SK-N-SH (cell line): ENCODE results near the gene KIR2DL3. TPM values are rescaled to one million over a fixed set of nuclear protein-coding genes. Genes with fewer than 3 reads are reported as not detected.
"Not testable (repeated sequence)": the region's sequence is repeated elsewhere in the genome, so short reads cannot be mapped to it uniquely, and the experiment has no call there.

Source experiments
- CTCF ChIA-PET: fragments of 300-600, 350-600 bp; formaldehyde crosslinking; extraction: SDS; loops from one replicate; lab custom pipeline; 2021; lab: Yijun Ruan, JAX
- POLR2A ChIA-PET: fragments of 350-600 bp; sonication (Branson Sonifier 250); formaldehyde crosslinking; extraction: SDS; loops from one replicate; lab custom pipeline; 2020; ENCODE audit warnings: antibody characterized with exemption, inconsistent platforms; lab: Yijun Ruan, JAX
- DNase-seq: peaks from one replicate; pipeline ENCODE4 v3.0.0; 2012
- H2AFZ ChIP-seq: fragments of 200-600 bp; sonication (generic); 2 replicates; pipeline ENCODE4 v1.8.1; 2016; ENCODE audit warnings: antibody characterized with exemption, mild to moderate bottlenecking, low read depth
- H3F3A ChIP-seq: fragments of 200-600 bp; sonication (generic); replicated peaks from 2 replicates; pipeline ENCODE3; 2016; ENCODE audit warnings: antibody characterized with exemption, mild to moderate bottlenecking; ENCODE audit not compliant: insufficient read depth
- H3K27ac ChIP-seq, 2 experiments: fragments of 200-500 bp in 1 of 2; fragments of 200-600 bp in 1 of 2; sonication (Bioruptor generic) in 1 of 2; sonication (generic), shearing (Covaris generic) in 1 of 2; 2 replicates each; pipeline versions ENCODE4 v1.5.1 to v1.6.1; 2014 to 2016; ENCODE audit warnings: low read depth in 2 of 2, inconsistent platforms in 1 of 2, low read length in 1 of 2, mild to moderate bottlenecking in 1 of 2, mixed read lengths in 1 of 2
- H3K27me3 ChIP-seq: fragments of 200-600 bp; sonication (generic), shearing (Covaris generic); 2 replicates; pipeline ENCODE4 v1.6.1; 2016; ENCODE audit warnings: mixed run types; ENCODE audit not compliant: insufficient read depth
- H3K36me3 ChIP-seq, 2 experiments: fragments of 200-500 bp in 1 of 2; fragments of 200-600 bp in 1 of 2; sonication (Bioruptor generic) in 1 of 2; sonication (generic) in 1 of 2; replicated peaks in 1 of 2; 2 replicates each; pipeline versions ENCODE3 to v1.5.1; 2014 to 2016; ENCODE audit warnings: low read length in 1 of 2, mild to moderate bottlenecking in 1 of 2; ENCODE audit not compliant: insufficient read depth in 2 of 2, control insufficient read depth in 1 of 2
- H3K4me1 ChIP-seq, 2 experiments: fragments of 200-500 bp in 1 of 2; fragments of 200-600 bp in 1 of 2; sonication (Bioruptor generic) in 1 of 2; sonication (generic), shearing (Covaris generic) in 1 of 2; 2 replicates each; pipeline versions ENCODE4 v1.5.1 to v1.6.1; 2014 to 2016; ENCODE audit warnings: low read depth in 1 of 2, low read length in 1 of 2, mixed run types in 1 of 2; ENCODE audit not compliant: insufficient read depth in 2 of 2, control insufficient read depth in 1 of 2
- H3K4me2 ChIP-seq: fragments of 200-600 bp; sonication (generic), shearing (Covaris generic); 2 replicates; pipeline ENCODE4 v1.6.1; 2017; ENCODE audit warnings: mixed run types
- H3K4me3 ChIP-seq, 2 experiments: fragments of 200-500 bp in 1 of 2; fragments of 200-600 bp in 1 of 2; sonication (Bioruptor generic) in 1 of 2; sonication (generic), shearing (Covaris generic) in 1 of 2; 2 replicates each; pipeline versions ENCODE4 v1.5.1 to v1.8.1; 2014 to 2016; ENCODE audit warnings: low read depth in 2 of 2, inconsistent platforms in 1 of 2, low read length in 1 of 2, mild to moderate bottlenecking in 1 of 2, mixed read lengths in 1 of 2, moderate library complexity in 1 of 2
- H3K79me2 ChIP-seq: fragments of 200-600 bp; sonication (generic); 2 replicates; pipeline ENCODE4 v1.8.1; 2017; ENCODE audit warnings: mild to moderate bottlenecking; ENCODE audit not compliant: insufficient read depth
- H3K9ac ChIP-seq: fragments of 200-600 bp; sonication (generic); 2 replicates; pipeline ENCODE4 v1.6.1; 2017; ENCODE audit warnings: mixed run types
- H3K9me2 ChIP-seq: fragments of 200-600 bp; sonication (generic); 2 replicates; pipeline ENCODE4 v1.6.1; 2017; ENCODE audit warnings: mixed run types
- H3K9me3 ChIP-seq: fragments of 200-600 bp; sonication (generic); 2 replicates; pipeline ENCODE4 v1.6.1; 2017; ENCODE audit warnings: mixed run types, mild to moderate bottlenecking, moderate library complexity
- H4K20me1 ChIP-seq: fragments of 200-600 bp; sonication (generic); 2 replicates; pipeline ENCODE4 v1.6.1; 2017; ENCODE audit warnings: mild to moderate bottlenecking, mixed run types; ENCODE audit not compliant: insufficient read depth
- WGBS: methylation state at CpG from one replicate; pipeline ENCODE4 v1.1.6; 2017; ENCODE audit warnings: low lambda C conversion rate; 5-methylcytosine and 5-hydroxymethylcytosine counted together
- polyA plus RNA-seq, 3 experiments: library from polyadenylated mRNA; depleted of rRNA; stranded (reverse); fragments of >200 nt; gene quantifications; 2 replicates each; pipeline ENCODE4 v1.2.3, GENCODE V29; 2012

The KIR2DL3 gene
- polyA plus RNA-seq, 1 of the 3 experiments (the other 2 are of a cell fraction), result not detected

DNA sequence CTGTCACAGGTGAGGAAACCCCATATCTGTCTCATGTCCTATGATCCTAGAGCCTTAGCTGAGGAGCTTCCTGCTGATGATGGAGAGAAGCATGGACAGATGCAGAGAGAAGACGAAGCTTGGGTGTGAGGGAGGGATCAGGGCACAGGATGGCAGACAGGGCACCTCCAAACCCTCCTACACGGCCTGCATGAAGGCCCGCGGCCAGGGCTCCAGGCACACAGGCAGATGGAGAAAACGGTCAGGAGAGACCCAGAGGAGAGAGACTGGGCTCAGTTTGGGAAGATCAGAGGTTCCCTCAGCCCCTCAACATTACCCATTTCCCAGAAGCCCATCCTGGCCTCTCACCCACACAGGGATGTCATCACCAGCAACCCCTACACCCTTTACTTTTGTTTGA is 5.8 kb downstream of the KIR2DL3 start:
- H3K9me3 ChIP-seq, H3K9me2 ChIP-seq, H3K4me3 ChIP-seq, H3K27ac ChIP-seq, H3K79me2 ChIP-seq, H3K4me2 ChIP-seq, CTCF ChIA-PET, POLR2A ChIA-PET, H3F3A ChIP-seq, H3K9ac ChIP-seq, H4K20me1 ChIP-seq, H3K4me1 ChIP-seq, H2AFZ ChIP-seq, DNase-seq, H3K36me3 ChIP-seq, H3K27me3 ChIP-seq: not testable (repeated sequence)
- 5% methylated on average over 5 of the region's 5 CpGs for WGBS

DNA sequence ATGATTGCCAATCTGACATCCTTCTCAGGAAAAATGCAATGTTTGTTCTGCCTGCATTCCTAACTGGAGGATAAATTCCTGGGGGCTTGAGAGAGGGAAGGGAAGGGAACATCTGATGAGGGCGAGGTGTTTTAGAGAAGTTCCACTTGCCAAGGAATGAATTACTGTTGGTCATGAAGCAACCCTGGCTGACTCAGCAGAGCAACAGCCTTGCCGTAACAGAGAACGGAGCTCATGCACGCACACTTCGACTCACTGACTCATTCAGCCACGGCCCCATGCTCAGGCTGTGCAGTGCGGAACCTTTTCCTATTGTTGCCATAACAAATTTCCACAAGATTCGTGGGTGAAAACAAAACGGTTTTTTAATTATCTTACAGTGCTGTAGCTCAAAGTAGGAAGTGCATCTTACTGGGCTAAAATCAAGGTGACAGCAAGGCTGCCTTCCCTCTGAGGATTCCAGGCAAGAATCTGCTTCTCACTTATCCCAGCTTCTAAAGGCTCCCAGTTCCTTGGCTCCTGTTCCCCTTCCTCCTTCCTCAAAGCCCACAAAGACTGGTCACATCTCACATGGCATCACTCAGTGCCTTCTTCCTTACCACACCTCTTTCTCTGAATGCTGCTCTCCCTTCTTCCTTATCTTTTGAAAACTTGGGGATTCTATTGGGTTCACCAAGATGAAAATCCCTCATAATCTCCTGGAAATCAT is 9.5 kb downstream of the KIR2DL3 start:
- H2AFZ ChIP-seq, H3K9ac ChIP-seq, CTCF ChIA-PET, H3K9me3 ChIP-seq, H3K79me2 ChIP-seq, H3K27me3 ChIP-seq, H3K4me2 ChIP-seq, H3K4me1 ChIP-seq, H4K20me1 ChIP-seq, DNase-seq, H3K36me3 ChIP-seq, H3K27ac ChIP-seq, POLR2A ChIA-PET, H3K9me2 ChIP-seq, H3K4me3 ChIP-seq, H3F3A ChIP-seq: not testable (repeated sequence)
- 3% methylated on average over 9 of the region's 9 CpGs for WGBS

DNA sequence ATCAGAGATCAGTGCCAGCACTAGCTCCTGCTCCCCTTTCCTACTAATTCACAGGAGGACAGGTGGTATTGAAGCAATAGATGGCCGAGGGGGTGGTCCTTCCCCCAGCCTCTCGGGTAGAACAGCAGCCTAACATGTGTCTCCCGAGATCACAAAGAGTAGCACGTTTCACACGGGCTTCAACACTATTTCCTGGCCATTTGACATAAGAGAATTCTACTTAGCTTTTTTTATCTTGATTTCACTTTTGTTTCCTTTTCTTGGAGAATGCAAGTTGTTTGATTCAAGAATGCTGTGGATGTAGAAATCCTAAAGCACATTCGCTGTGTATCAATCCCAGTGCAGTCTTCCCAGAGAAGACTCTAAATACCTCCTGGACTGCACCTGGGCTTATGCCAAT is 12.0 kb downstream of the KIR2DL3 start:
- DNase-seq, H3K36me3 ChIP-seq, H3K27me3 ChIP-seq, POLR2A ChIA-PET, H3F3A ChIP-seq, H3K4me2 ChIP-seq, H3K4me3 ChIP-seq, CTCF ChIA-PET, H4K20me1 ChIP-seq, H3K27ac ChIP-seq, H2AFZ ChIP-seq, H3K9ac ChIP-seq, H3K9me3 ChIP-seq, H3K79me2 ChIP-seq, H3K4me1 ChIP-seq, H3K9me2 ChIP-seq: not testable (repeated sequence)
- WGBS, result 0% methylated on average over 6 of the region's 6 CpGs

DNA sequence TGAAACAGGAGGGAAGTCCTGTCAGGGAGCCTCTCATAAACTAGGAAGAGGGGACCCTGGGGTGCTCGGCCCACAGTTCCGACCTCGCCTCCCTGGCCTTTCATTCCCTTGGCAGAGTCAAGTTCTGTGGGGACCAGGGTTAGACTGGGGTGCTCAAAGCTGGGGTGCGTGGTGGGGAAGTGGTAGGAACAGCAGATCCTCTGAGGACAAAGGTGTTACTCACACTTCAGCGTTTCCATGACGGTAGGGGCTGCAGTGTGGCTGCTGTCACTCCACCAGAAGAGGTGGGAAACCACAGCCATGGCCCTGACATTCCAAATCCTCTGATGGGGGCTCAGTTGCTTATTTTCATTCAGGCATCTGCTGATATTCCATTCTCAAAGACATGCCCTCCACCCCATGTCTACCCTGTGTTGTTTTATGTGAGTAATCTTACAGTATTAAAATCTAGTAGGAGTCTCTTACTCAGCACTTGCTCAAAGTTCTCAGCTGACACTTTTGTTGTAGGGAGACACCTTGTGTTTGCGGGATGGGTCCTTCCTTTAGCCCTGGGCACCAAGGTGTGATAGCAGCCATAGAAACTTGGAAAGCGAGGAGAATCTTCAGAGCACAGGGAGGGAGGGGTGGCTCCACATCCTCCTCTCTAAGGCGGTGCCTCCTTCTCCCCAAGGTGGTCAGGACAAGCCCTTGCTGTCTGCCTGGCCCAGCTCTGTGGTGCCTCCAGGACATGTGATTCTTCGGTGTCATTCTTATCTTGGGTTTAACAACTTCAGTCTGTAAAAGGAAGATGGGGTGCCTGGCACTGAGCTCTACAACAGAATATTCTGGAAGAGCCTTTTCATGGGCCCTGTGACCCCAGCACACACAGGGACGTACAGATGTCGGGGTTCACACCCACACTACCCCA is 18.1 kb downstream of the KIR2DL3 start:
- H3K27me3 ChIP-seq, H3K36me3 ChIP-seq, H4K20me1 ChIP-seq, H3F3A ChIP-seq, H3K4me3 ChIP-seq, H3K9me3 ChIP-seq, DNase-seq, H3K4me2 ChIP-seq, H3K9me2 ChIP-seq, H2AFZ ChIP-seq, H3K27ac ChIP-seq, H3K9ac ChIP-seq, POLR2A ChIA-PET, CTCF ChIA-PET, H3K4me1 ChIP-seq, H3K79me2 ChIP-seq: not testable (repeated sequence)
- 7% methylated on average over 12 of the region's 12 CpGs for WGBS

DNA sequence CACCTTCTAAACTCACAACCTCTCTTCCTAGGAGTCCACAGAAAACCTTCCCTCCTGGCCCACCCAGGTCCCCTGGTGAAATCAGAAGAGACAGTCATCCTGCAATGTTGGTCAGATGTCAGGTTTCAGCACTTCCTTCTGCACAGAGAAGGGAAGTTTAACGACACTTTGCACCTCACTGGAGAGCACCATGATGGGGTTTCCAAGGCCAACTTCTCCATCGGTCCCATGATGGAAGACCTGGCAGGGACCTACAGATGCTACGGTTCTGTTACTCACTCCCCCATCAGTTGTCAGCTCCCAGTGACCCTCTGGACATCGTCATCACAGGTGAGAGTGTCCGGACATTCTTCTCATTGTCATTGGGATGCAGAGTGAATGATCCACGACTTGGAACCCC is 20.3 kb downstream of the KIR2DL3 start:
- H3K4me1 ChIP-seq, H3K4me3 ChIP-seq, H3K27ac ChIP-seq, H3K9me2 ChIP-seq, H3K9me3 ChIP-seq, H3F3A ChIP-seq, H3K27me3 ChIP-seq, POLR2A ChIA-PET, H2AFZ ChIP-seq, DNase-seq, H3K9ac ChIP-seq, H4K20me1 ChIP-seq, H3K4me2 ChIP-seq, H3K79me2 ChIP-seq, H3K36me3 ChIP-seq, CTCF ChIA-PET: not testable (repeated sequence)
- 2% methylated on average over 6 of the region's 6 CpGs for WGBS

DNA sequence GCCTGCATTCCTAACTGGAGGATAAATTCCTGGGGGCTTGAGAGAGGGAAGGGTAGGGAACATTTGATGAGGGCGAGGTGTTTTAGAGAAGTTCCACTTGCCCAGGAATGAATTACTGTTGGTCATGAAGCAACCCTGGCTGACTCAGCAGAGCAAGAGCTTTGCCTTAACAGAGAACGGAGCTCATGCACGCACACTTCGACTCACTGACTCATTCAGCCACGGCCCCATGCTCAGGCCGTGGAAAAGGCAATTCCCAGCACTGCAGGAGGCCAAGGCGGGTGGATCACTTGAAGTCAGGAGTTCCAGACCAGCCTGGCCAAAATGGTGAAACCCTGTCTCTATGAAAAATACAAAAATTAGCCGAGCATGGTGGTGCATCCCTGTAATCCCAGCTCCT is 25.9 kb downstream of the KIR2DL3 start:
- H3K4me2 ChIP-seq, H3K36me3 ChIP-seq, H3K4me3 ChIP-seq, H3K9ac ChIP-seq, DNase-seq, H3K27ac ChIP-seq, H3K9me2 ChIP-seq, POLR2A ChIA-PET, H3F3A ChIP-seq, H2AFZ ChIP-seq, CTCF ChIA-PET, H3K4me1 ChIP-seq, H4K20me1 ChIP-seq, H3K79me2 ChIP-seq, H3K27me3 ChIP-seq, H3K9me3 ChIP-seq: not testable (repeated sequence)
- WGBS, result 0% methylated on average over 8 of the region's 8 CpGs
